ENCODE results near the gene ITGAD.
A peak's percentile ranks its signal among the peaks of the same experiment; 100 is the strongest.

ITGAD gene

GRCh38 chr16:31474173-31474714, 81.1 kb downstream of the ITGAD start:
- TF ChIP-seq CTCF (IDR thresholded peaks at IDR 0.05; ENCODE audit: unreplicated experiment in 3 of 3), result no peak
- peaks cover 39% of the 10 kb centered on the region for H3K27me3 Mint-ChIP-seq (ENCODE audit: low read depth)
- peaks cover 24% of the 10 kb centered on the region for H3K36me3 Mint-ChIP-seq (ENCODE audit: low read depth)
- no peaks in the 10 kb centered on the region for H3K9me3 Mint-ChIP-seq
- H3K4me1 Mint-ChIP-seq, result peaks cover 28% of the 10 kb centered on the region
- no peak overlapping the region for H3K27ac Mint-ChIP-seq
- H3K4me3 Mint-ChIP-seq, result peak overlapping the region; percentile 44 to 91 (median 74)

GRCh38 chr16:31474773-31475738, 81.9 kb downstream of the ITGAD start:
- H3K36me3 Mint-ChIP-seq (ENCODE audit: low read depth), result peaks cover 24% of the 10 kb centered on the region
- TF ChIP-seq CTCF (IDR thresholded peaks at IDR 0.05; ENCODE audit: unreplicated experiment in 3 of 3), result no peak
- H3K27ac Mint-ChIP-seq, result no peak overlapping the region
- H3K9me3 Mint-ChIP-seq, result no peaks in the 10 kb centered on the region
- peaks cover 45% of the 10 kb centered on the region for H3K27me3 Mint-ChIP-seq (ENCODE audit: low read depth)
- peak overlapping the region; percentile 50 to 74 (median 50) for H3K4me3 Mint-ChIP-seq
- H3K4me1 Mint-ChIP-seq, result peaks cover 28% of the 10 kb centered on the region

GRCh38 chr16:31475946-31476302, 82.8 kb downstream of the ITGAD start:
- TF ChIP-seq CTCF (IDR thresholded peaks at IDR 0.05; ENCODE audit: unreplicated experiment in 3 of 3), result no peak
- peak overlapping the region; percentile 22 to 77 (median 76) for H3K4me3 Mint-ChIP-seq
- H3K27ac Mint-ChIP-seq, result peak overlapping the region in 2 of 3 experiments; percentile 29 to 63
- peaks cover 44% of the 10 kb centered on the region for H3K27me3 Mint-ChIP-seq (ENCODE audit: low read depth)
- peaks cover 32% of the 10 kb centered on the region for H3K4me1 Mint-ChIP-seq
- H3K9me3 Mint-ChIP-seq, result no peaks in the 10 kb centered on the region
- H3K36me3 Mint-ChIP-seq (ENCODE audit: low read depth), result peaks cover 24% of the 10 kb centered on the region
